Gastroesophageal sphincter (tissue), 4 donors: Measurements from ENCODE around the gene SLC8A1. TPM values are rescaled to one million over a fixed set of nuclear protein-coding genes. Genes with fewer than 3 reads are reported as not detected.

Source experiments
- ATAC-seq: fragments of 150-250 bp; one replicate; pipeline ENCODE4 v1.9.1; 2016; ENCODE audit warnings: mild to moderate bottlenecking, moderate library complexity
- H3K27ac ChIP-seq, 4 donors: fragments of 200-600 bp; sonication (generic) in 3 of 4; 1 replicate in 3 of 4; 2 replicates in 1 of 4; pipeline ENCODE4 v1.5.1; 2016 to 2019
- H3K27me3 ChIP-seq: fragments of 200-600 bp; sonication (generic); one replicate; pipeline ENCODE4 v1.5.1; 2019
- H3K36me3 ChIP-seq, 2 donors: fragments of 200-600 bp; sonication (generic); one replicate each; pipeline ENCODE4 v1.5.1; 2019; ENCODE audit warnings: control low read depth in 1 of 2
- H3K4me1 ChIP-seq, 3 donors: fragments of 200-600 bp; sonication (generic); 1 replicate in 2 of 3; 2 replicates in 1 of 3; pipeline ENCODE4 v1.5.1; 2016 to 2019; ENCODE audit warnings: control low read depth in 2 of 3
- H3K4me3 ChIP-seq, 2 donors: fragments of 200-600 bp; sonication (generic); one replicate each; pipeline ENCODE4 v1.5.1; 2019; ENCODE audit warnings: mild to moderate bottlenecking in 1 of 2, moderate library complexity in 1 of 2
- H3K9me3 ChIP-seq, 3 donors: fragments of 200-600 bp; sonication (generic); one replicate each; pipeline ENCODE4 v1.5.1; 2017 to 2019; ENCODE audit warnings: control low read depth in 2 of 3
- EP300 ChIP-seq: sonication (generic); formaldehyde crosslinking; IDR thresholded peaks from one replicate; pipeline ENCODE4 v1.6.1; 2017; ENCODE audit warnings: antibody characterized with exemption, mild to moderate bottlenecking
- POLR2A ChIP-seq, 2 donors: fragments of 450-650 bp; IDR thresholded peaks; one replicate each; pipeline ENCODE4 v1.6.1; 2017; ENCODE audit warnings: antibody characterized with exemption in 2 of 2, mild to moderate bottlenecking in 2 of 2, moderate library complexity in 1 of 2
- POLR2AphosphoS5 ChIP-seq: sonication (generic); formaldehyde crosslinking; IDR thresholded peaks from one replicate; pipeline ENCODE4 v1.6.1; 2017; ENCODE audit warnings: antibody characterized with exemption
- WGBS, 2 donors: methylation state at CpG; one replicate each; pipeline ENCODE4 v1.1.5; 2018; ENCODE audit warnings: low coverage in 1 of 2; 5-methylcytosine and 5-hydroxymethylcytosine counted together
- total RNA-seq, 4 donors: library from RNA; depleted of rRNA; stranded (reverse); fragments of >200 nt; gene quantifications; one replicate each; pipeline ENCODE4 v1.1.0, GENCODE V29; 2016
- TF ChIP-seq, protein P1 (sequence below), 4 experiments: fragments of 200-600 bp in 2 of 4; fragments of 450-650 bp in 2 of 4; sonication (generic) in 1 of 4; IDR thresholded peaks; one replicate each; pipeline ENCODE4 v1.5.1; 2017 to 2019; ENCODE audit warnings: antibody characterized with exemption in 4 of 4, mild to moderate bottlenecking in 2 of 4, moderate library complexity in 2 of 4

SLC8A1 gene
- total RNA-seq, 4 donors from 2014 or later: 76.3 to 168 (median 146) TPM

GRCh38 chr2:40161986-40162385 is 289.9 kb downstream of the SLC8A1 start:
- ATAC-seq: no peak
- Histone ChIP-seq H3K4me3 (no peak overlapping the region), H3K36me3 (peaks cover 0 to 61% of the 10 kb centered on the region in 2 donors), H3K27ac (no peak overlapping the region), H3K27me3 (no peaks in the 10 kb centered on the region), H3K4me1 (peaks cover 0 to 34% (median 13%) of the 10 kb centered on the region in 3 donors), H3K9me3 (no peaks in the 10 kb centered on the region)
- 17 to 67% methylated on average over 1 of the region's 1 CpG for WGBS, 2 donors
- TF ChIP-seq EP300 (no peak), POLR2AphosphoS5 (no peak), POLR2A (IDR thresholded peaks at IDR 0.05) (no peak)
- TF ChIP-seq, protein P1, sequence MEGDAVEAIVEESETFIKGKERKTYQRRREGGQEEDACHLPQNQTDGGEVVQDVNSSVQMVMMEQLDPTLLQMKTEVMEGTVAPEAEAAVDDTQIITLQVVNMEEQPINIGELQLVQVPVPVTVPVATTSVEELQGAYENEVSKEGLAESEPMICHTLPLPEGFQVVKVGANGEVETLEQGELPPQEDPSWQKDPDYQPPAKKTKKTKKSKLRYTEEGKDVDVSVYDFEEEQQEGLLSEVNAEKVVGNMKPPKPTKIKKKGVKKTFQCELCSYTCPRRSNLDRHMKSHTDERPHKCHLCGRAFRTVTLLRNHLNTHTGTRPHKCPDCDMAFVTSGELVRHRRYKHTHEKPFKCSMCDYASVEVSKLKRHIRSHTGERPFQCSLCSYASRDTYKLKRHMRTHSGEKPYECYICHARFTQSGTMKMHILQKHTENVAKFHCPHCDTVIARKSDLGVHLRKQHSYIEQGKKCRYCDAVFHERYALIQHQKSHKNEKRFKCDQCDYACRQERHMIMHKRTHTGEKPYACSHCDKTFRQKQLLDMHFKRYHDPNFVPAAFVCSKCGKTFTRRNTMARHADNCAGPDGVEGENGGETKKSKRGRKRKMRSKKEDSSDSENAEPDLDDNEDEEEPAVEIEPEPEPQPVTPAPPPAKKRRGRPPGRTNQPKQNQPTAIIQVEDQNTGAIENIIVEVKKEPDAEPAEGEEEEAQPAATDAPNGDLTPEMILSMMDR (IDR thresholded peaks at IDR 0.05): no peak

GRCh38 chr2:40160751-40161218 is 291.1 kb downstream of the SLC8A1 start:
- H3K4me3 ChIP-seq: no peak overlapping the region
- ATAC-seq: peak; percentile 34
- peaks cover 0 to 23% (median 13%) of the 10 kb centered on the region in 3 donors for H3K4me1 ChIP-seq
- WGBS, 2 donors: 33 to 69% methylated on average over 2 of the region's 2 CpGs
- no peaks in the 10 kb centered on the region for H3K9me3 ChIP-seq
- H3K36me3 ChIP-seq: peaks cover 0 to 73% of the 10 kb centered on the region in 2 donors
- H3K27me3 ChIP-seq: no peaks in the 10 kb centered on the region
- TF ChIP-seq, protein P1 (IDR thresholded peaks at IDR 0.05): no peak
- no peak for TF ChIP-seq POLR2A (IDR thresholded peaks at IDR 0.05)
- H3K27ac ChIP-seq: peak overlapping the region in 1 of 4 donors; percentile 6

- ATAC-seq: no peak
- peaks cover 0 to 74% of the 10 kb centered on the region in 2 donors for H3K36me3 ChIP-seq
- no peak overlapping the region for H3K4me3 ChIP-seq
- H3K4me1 ChIP-seq: peaks cover 0 to 9% (median 0%) of the 10 kb centered on the region in 3 donors
- H3K27ac ChIP-seq: no peak overlapping the region
- no peak for TF ChIP-seq POLR2A (IDR thresholded peaks at IDR 0.05)
- TF ChIP-seq, protein P1 (IDR thresholded peaks at IDR 0.05): no peak
- no peak for TF ChIP-seq EP300
- TF ChIP-seq POLR2AphosphoS5: no peak
- H3K9me3 ChIP-seq: no peaks in the 10 kb centered on the region
- no peaks in the 10 kb centered on the region for H3K27me3 ChIP-seq
- WGBS, 2 donors: 78 to 100% methylated on average over 2 of the region's 2 CpGs
Observed at GRCh38 chr2:40159333-40159732, 292.6 kb downstream of the SLC8A1 start.

- Histone ChIP-seq H3K9me3 (no peaks in the 10 kb centered on the region), H3K4me1 (peaks cover 0 to 6% (median 0%) of the 10 kb centered on the region in 3 donors), H3K27me3 (no peaks in the 10 kb centered on the region), H3K36me3 (peaks cover 0 to 69% of the 10 kb centered on the region in 2 donors), H3K4me3 (no peak overlapping the region), H3K27ac (no peak overlapping the region)
- no peak for TF ChIP-seq POLR2AphosphoS5
- TF ChIP-seq EP300: no peak
- TF ChIP-seq, protein P1 (IDR thresholded peaks at IDR 0.05): no peak
- TF ChIP-seq POLR2A (IDR thresholded peaks at IDR 0.05): no peak
- ATAC-seq: no peak
- WGBS, 2 donors: 92 to 98% methylated on average over 4 to 5 of the region's 5 CpGs
Observed at GRCh38 chr2:40158781-40159180, 293.1 kb downstream of the SLC8A1 start.

DNA sequence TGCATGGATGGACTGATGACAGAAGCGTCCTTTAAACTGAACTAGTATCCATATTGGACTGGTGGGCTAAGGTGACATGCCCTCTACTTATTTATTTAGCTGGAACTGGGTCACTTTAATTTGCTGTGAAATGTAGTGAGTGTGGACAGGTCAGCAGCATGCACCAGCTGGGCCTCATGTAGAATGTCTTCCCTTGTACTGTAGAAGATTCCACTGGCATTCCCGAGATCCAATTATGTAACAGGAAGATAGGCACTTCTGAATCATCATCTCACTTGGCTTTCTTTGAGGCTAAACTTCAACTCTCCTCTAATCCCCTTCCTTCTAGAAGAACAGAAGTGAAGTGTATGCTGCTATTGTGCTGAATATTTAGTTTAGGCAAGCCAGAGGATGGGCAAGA is 296.2 kb downstream of the SLC8A1 start:
- Histone ChIP-seq H3K36me3 (peaks cover 0 to 46% of the 10 kb centered on the region in 2 donors), H3K27me3 (no peaks in the 10 kb centered on the region), H3K9me3 (no peaks in the 10 kb centered on the region), H3K27ac (no peak overlapping the region), H3K4me3 (no peak overlapping the region), H3K4me1 (no peaks in the 10 kb centered on the region)
- 79 to 100% methylated on average over 2 of the region's 2 CpGs for WGBS, 2 donors
- TF ChIP-seq, protein P1 (IDR thresholded peaks at IDR 0.05): no peak
- TF ChIP-seq POLR2A (IDR thresholded peaks at IDR 0.05) (no peak), EP300 (no peak), POLR2AphosphoS5 (no peak)
- ATAC-seq: no peak
